A549 (cell line): Measurements from ENCODE around the gene KLHL2. TPM values are rescaled to one million over a fixed set of nuclear protein-coding genes. Genes with fewer than 3 reads are reported as not detected.

Experiments used
- ATAC-seq, 2 experiments: fragments of 200-7000 bp in 1 of 2; fragments of >200 bp in 1 of 2; cut with Nextera tagmentation in 1 of 2; cut with Tn5 transposase in 1 of 2; 3 replicates each; pipeline versions ENCODE4 v1.8.0 to v1.9.1; 2018 to 2020; ENCODE audit warnings: mild to moderate bottlenecking in 1 of 2, moderate library complexity in 1 of 2
- CTCF ChIA-PET: fragments of 300-600 bp; sonication (Branson Sonifier 250); formaldehyde crosslinking; extraction: SDS; loops from one replicate; lab custom pipeline; 2021; ENCODE audit warnings: antibody characterized with exemption, inconsistent platforms; lab: Yijun Ruan, JAX
- POLR2A ChIA-PET: fragments of 350-600 bp; formaldehyde crosslinking; extraction: SDS; loops from one replicate; lab custom pipeline; 2021; ENCODE audit warnings: antibody characterized with exemption, inconsistent platforms; lab: Yijun Ruan, JAX
- DNase-seq, 2 experiments: peaks; one replicate each; pipeline versions ENCODE4 v3.0.0 to v3.0.0-alpha.2; 2011 to 2016; ENCODE audit warnings: low read depth in 1 of 2, low spot score in 1 of 2
- FAIRE-seq: peaks from 2 replicates; lab custom pipeline; 2011; peaks lifted over from hg19 to GRCh38; lab: Jason Lieb, UNC
- H3K27ac ChIP-seq, 2 experiments: fragments of >200 bp; sonication (Bioruptor Twin); formaldehyde crosslinking; 3 replicates each; pipeline ENCODE4 v1.5.1; 2016 to 2017
- H3K4me1 ChIP-seq: fragments of >200 bp; sonication (Bioruptor Twin); formaldehyde crosslinking; 3 replicates; pipeline ENCODE4 v1.6.1; 2016
- H3K4me2 ChIP-seq: fragments of >200 bp; sonication (Bioruptor Twin); formaldehyde crosslinking; 3 replicates; pipeline ENCODE4 v1.6.1; 2016
- H3K4me3 ChIP-seq: fragments of >200 bp; sonication (Bioruptor Twin); formaldehyde crosslinking; 3 replicates; pipeline ENCODE4 v1.5.1; 2016
- H3K9me3 ChIP-seq: fragments of >200 bp; sonication (Bioruptor Twin); formaldehyde crosslinking; 3 replicates; pipeline ENCODE4 v1.6.1; 2016
- ATOH8 ChIP-seq: fragments of 250-450 bp; sonication (Bioruptor Pico); IDR thresholded peaks from 2 replicates; pipeline ENCODE4 v1.5.0; 2020; ENCODE audit warnings: low read depth, mild to moderate bottlenecking, moderate library complexity
- BHLHE40 ChIP-seq: IDR thresholded peaks from 2 replicates; pipeline ENCODE4 v1.6.1; 2012; ENCODE audit warnings: low read depth, low read length, inconsistent platforms
- CHD4 ChIP-seq: fragments of 200-600 bp; sonication (generic); IDR thresholded peaks from 2 replicates; pipeline ENCODE4 v1.6.1; 2016; ENCODE audit warnings: antibody characterized with exemption, mild to moderate bottlenecking, borderline replicate concordance
- CTCF ChIP-seq: fragments of >200 bp; sonication (Bioruptor Twin); formaldehyde crosslinking; IDR thresholded peaks from 3 replicates; pipeline ENCODE4 v1.5.1; 2016
- EHF ChIP-seq: fragments of 250-450 bp; sonication (Bioruptor Pico); IDR thresholded peaks from 2 replicates; pipeline ENCODE4 v1.5.0; 2020; ENCODE audit warnings: mild to moderate bottlenecking
- EHMT2 ChIP-seq: fragments of 200-600 bp; sonication (generic); IDR thresholded peaks from 2 replicates; pipeline ENCODE4 v1.6.1; 2016; ENCODE audit warnings: antibody characterized with exemption, low read depth, mild to moderate bottlenecking, moderate library complexity
- EP300 ChIP-seq, 2 experiments: fragments of >200 bp; sonication (Bioruptor Twin); formaldehyde crosslinking; IDR thresholded peaks; 2 replicates in 1 of 2; 3 replicates in 1 of 2; pipeline ENCODE4 v1.6.1; 2016 to 2017
- ESRRA ChIP-seq: fragments of 150-350 bp; IDR thresholded peaks from 2 replicates; pipeline ENCODE4 v1.6.1; 2014; ENCODE audit warnings: mild to moderate bottlenecking, low read length, borderline replicate concordance
- HDAC2 ChIP-seq: fragments of 200-600 bp; sonication (generic); IDR thresholded peaks from 2 replicates; pipeline ENCODE4 v1.6.1; 2016
- JUN ChIP-seq, 2 experiments: fragments of >200 bp; sonication (Bioruptor Twin); formaldehyde crosslinking; IDR thresholded peaks; 2 replicates in 1 of 2; 3 replicates in 1 of 2; pipeline ENCODE4 v1.6.1; 2016 to 2017
- JUNB ChIP-seq: fragments of >200 bp; sonication (Bioruptor Twin); formaldehyde crosslinking; IDR thresholded peaks from 2 replicates; pipeline ENCODE4 v1.6.1; 2016
- MAFK ChIP-seq: fragments of 450-650 bp; IDR thresholded peaks from 2 replicates; pipeline ENCODE4 v1.6.1; 2014; ENCODE audit not compliant: partially characterized antibody
- MYC ChIP-seq: IDR thresholded peaks from 2 replicates; pipeline ENCODE4 v1.6.1; 2012; ENCODE audit warnings: mild to moderate bottlenecking, inconsistent platforms, low read length, improper control_type of control experiment, borderline replicate concordance
- NPAS2 ChIP-seq: fragments of 250-450 bp; sonication (Bioruptor Pico); IDR thresholded peaks from 2 replicates; pipeline ENCODE4 v1.8.0; 2022; ENCODE audit warnings: mild to moderate bottlenecking, moderate library complexity, borderline replicate concordance
- PBX3 ChIP-seq: IDR thresholded peaks from 2 replicates; pipeline ENCODE4 v1.6.1; 2012
- POLR2AphosphoS2 ChIP-seq: conservative IDR thresholded peaks from 2 replicates; pipeline ENCODE4 v1.6.1; 2012; ENCODE audit warnings: low read length, improper control_type of control experiment, inconsistent platforms
- RCOR1 ChIP-seq: fragments of 150-350 bp; IDR thresholded peaks from 2 replicates; pipeline ENCODE4 v1.6.1; 2014; ENCODE audit warnings: antibody characterized with exemption, low read length, low read depth
- RNF2 ChIP-seq: fragments of 200-600 bp; sonication (generic); IDR thresholded peaks from 2 replicates; pipeline ENCODE4 v1.6.1; 2016; ENCODE audit warnings: low read depth, mild to moderate bottlenecking, antibody characterized with exemption, moderate library complexity, borderline replicate concordance
- TFCP2L1 ChIP-seq: fragments of 250-450 bp; sonication (Bioruptor Pico); IDR thresholded peaks from 2 replicates; pipeline ENCODE4 v1.5.0; 2021; ENCODE audit warnings: mild to moderate bottlenecking
- TP53 ChIP-seq: fragments of 250-450 bp; sonication (Bioruptor Pico); IDR thresholded peaks from 2 replicates; pipeline ENCODE4 v1.5.0; 2021; ENCODE audit warnings: mild to moderate bottlenecking, moderate library complexity
- ZC3H11A ChIP-seq: fragments of 450-650 bp; IDR thresholded peaks from 2 replicates; pipeline ENCODE4 v1.6.1; 2014; ENCODE audit warnings: antibody characterized with exemption, mild to moderate bottlenecking
- ZNF302 ChIP-seq: fragments of 250-450 bp; sonication (Bioruptor Pico); IDR thresholded peaks from 2 replicates; pipeline ENCODE4 v1.9.0; 2021; ENCODE audit warnings: inconsistent platforms, mild to moderate bottlenecking, moderate library complexity
- ZSCAN20 ChIP-seq: fragments of 250-450 bp; sonication (Bioruptor Pico); IDR thresholded peaks from 2 replicates; pipeline ENCODE4 v1.8.0; 2022; ENCODE audit warnings: mild to moderate bottlenecking, moderate library complexity
- WGBS: methylation state at CpG from one replicate; pipeline ENCODE4 v1.1.6; 2017; ENCODE audit errors: missing lambda C conversion rate; 5-methylcytosine and 5-hydroxymethylcytosine counted together
- polyA plus RNA-seq, 4 experiments: library from polyadenylated mRNA; depleted of rRNA in 3 of 4; stranded (reverse); fragments of >200 nt; fragmentation: RNase III in 1 of 4; extraction: RNeasy Plus Mini Kit Qiagen cat#74134 plus additional on column Dnase treatment in 1 of 4; gene quantifications; 2 replicates in 3 of 4; 3 replicates in 1 of 4; pipeline ENCODE4 v1.2.3, GENCODE V29; 2011 to 2017

KLHL2 gene
- polyA plus RNA-seq, 2 of the 4 experiments (the other 2 are of a cell fraction), result 13.6 to 21.6 TPM

GRCh38 chr4:165367040-165367439 lies 159.7 kb downstream of the KLHL2 start:
- DNase-seq (no peak), FAIRE-seq (no peak), ATAC-seq (no peak)
- TF ChIP-seq ZC3H11A (no peak), ZSCAN20 (CRISPR knock-in tag) (no peak), RCOR1 (no peak), ATOH8 (no peak), EHMT2 (no peak), CHD4 (no peak), JUNB (no peak), MYC (no peak), ZNF302 (no peak), BHLHE40 (no peak), TP53 (no peak), HDAC2 (no peak), MAFK (no peak)
- ChIA-PET POLR2A (no interaction called here), CTCF (interaction anchor here (1.2 kb wide), 1 partner anchor 11 kb away, joined by 3 read pairs; no protein-coding TSS in a partner anchor)
- no peaks in the 10 kb centered on the region for H3K9me3 ChIP-seq
- no peak overlapping the region for H3K4me3 ChIP-seq
- WGBS, result 66% methylated on average over 4 of the region's 4 CpGs
- H3K4me2 ChIP-seq, result no peak overlapping the region
- H3K4me1 ChIP-seq, result no peaks in the 10 kb centered on the region
- H3K27ac ChIP-seq, result no peak overlapping the region

GRCh38 chr4:165368114-165368513 lies 160.8 kb downstream of the KLHL2 start:
- DNase-seq (no peak), ATAC-seq (no peak)
- CTCF ChIA-PET, result no interaction called here
- no peaks in the 10 kb centered on the region for H3K9me3 ChIP-seq
- H3K27ac ChIP-seq, result no peak overlapping the region
- no peak overlapping the region for H3K4me2 ChIP-seq
- TF ChIP-seq RNF2 (no peak), EP300 (IDR thresholded peaks at IDR 0.05) (no peak), MYC (no peak), PBX3 (no peak), ATOH8 (no peak), JUN (IDR thresholded peaks at IDR 0.05) (no peak), TFCP2L1 (CRISPR knock-in tag) (no peak), NPAS2 (CRISPR knock-in tag) (no peak), RCOR1 (no peak), CTCF (no peak), POLR2AphosphoS2 (no peak), ZNF302 (no peak), ESRRA (no peak), EHF (CRISPR knock-in tag) (no peak)
- TF ChIP-seq, all 56 proteins: peak for 0
- FAIRE-seq, result no peak
- Histone ChIP-seq H3K4me3 (no peak overlapping the region), H3K4me1 (no peaks in the 10 kb centered on the region)
- POLR2A ChIA-PET, result no interaction called here
- 88% methylated on average over 1 of the region's 1 CpG for WGBS
